GM12874 (cell line): ENCODE results near the gene ARL2.

ENCODE experiments used
- CTCF ChIP-seq: IDR thresholded peaks from 2 replicates; pipeline ENCODE4 v1.5.1; 2011; ENCODE audit warnings: low read depth, mild to moderate bottlenecking, control low read depth, low read length, moderate library complexity; ENCODE audit not compliant: insufficient read depth

Gene ARL2

GRCh38 chr11:65042891-65043290 lies 28.9 kb downstream of the ARL2 start:
- no peak for TF ChIP-seq CTCF

GRCh38 chr11:65043881-65044501 lies 30.0 kb downstream of the ARL2 start:
- no peak for TF ChIP-seq CTCF

GRCh38 chr11:65045061-65045460 lies 31.1 kb downstream of the ARL2 start:
- no peak for TF ChIP-seq CTCF

GRCh38 chr11:65045728-65046127 lies 31.8 kb downstream of the ARL2 start:
- no peak for TF ChIP-seq CTCF

GRCh38 chr11:65047581-65048422 lies 33.8 kb downstream of the ARL2 start:
- TF ChIP-seq CTCF, result no peak

GRCh38 chr11:65051398-65051858 lies 37.5 kb downstream of the ARL2 start:
- TF ChIP-seq CTCF, result no peak

- no peak for TF ChIP-seq CTCF
Measured at GRCh38 chr11:65053827-65054508, 40.0 kb downstream of the ARL2 start.
